GM19023 (cell line): ENCODE measurements around the gene MYRIP.
"Not testable (repeated sequence)": the region's sequence is repeated elsewhere in the genome, so short reads cannot be mapped to it uniquely, and the experiment has no call there.

Source experiments
- ATAC-seq: cut with Tn5 transposase; IDR thresholded peaks from one replicate; pipeline ENCODE4 v1.9.1; 2021; ENCODE audit warnings: mild to moderate bottlenecking, moderate library complexity; ENCODE audit not compliant: unreplicated experiment

MYRIP gene

DNA sequence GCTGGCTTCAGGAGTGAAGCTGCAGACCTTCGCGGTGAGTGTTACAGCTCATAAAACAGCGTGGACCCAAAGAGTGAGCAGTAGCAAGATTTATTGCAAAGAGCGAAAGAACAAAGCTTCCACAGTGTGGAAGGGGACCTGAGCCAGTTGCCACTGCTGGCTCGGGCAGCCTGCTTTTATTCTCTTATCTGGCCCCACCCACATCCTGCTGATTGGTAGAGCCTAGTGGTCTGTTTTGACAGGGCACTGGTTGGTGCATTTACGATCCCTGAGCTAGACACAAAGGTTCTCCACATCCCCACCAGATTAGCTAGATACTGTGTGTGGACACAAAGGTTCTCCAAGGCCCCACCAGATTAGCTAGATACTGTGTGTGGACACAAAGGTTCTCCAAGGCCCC lies 267.7 kb downstream of the MYRIP start:
- ATAC-seq: not testable (repeated sequence)

DNA sequence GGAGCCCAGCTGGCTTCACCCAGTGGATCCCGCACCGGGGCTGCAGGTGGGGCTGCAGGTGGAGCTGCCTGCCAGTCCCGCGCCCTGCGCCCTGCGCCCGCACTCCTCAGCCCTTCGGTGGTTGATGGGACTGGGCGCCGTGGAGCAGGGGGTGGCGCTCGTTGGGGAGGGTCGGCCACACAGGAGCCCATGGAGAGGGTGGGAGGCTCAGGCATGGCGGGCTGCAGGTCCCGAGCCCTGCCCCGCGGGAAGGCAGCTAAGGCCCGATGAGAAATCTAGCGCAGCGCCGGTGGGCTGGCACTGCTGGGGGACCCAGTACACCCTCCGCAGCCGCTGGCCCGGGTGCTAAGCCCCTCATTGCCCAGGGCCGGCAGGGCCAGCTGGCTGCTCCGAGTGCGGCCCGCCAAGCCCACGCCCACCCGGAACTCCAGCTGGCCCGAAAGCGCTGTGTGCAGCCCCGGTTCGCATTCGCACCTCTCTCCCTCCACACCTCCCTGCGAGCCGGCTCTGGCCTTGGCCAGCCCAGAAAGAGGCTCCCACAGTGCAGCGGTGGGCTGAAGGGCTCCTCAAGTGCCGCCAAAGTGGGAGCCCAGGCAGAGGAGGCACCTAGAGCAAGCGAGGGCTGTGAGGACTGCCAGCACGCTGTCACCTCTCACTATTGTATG lies 268.6 kb downstream of the MYRIP start:
- ATAC-seq: not testable (repeated sequence)

DNA sequence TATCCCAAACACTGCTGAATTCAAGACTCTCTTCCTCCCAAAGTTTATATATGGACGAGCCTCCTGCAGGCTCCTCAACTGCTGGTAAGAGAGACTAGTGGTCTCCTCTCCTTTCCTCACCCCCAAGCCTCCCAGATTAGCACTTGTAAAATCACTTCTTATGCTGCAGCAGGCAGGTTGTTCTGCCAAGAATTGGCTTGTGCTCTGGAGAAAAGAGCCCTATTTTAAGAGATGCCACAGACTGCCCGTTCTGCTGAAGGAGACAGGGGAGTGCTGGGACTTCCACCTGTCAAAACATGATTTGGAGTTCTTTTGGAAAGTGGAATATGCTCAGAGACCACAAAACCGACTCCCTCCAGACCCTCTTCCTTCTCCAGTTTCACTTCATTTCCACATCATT lies 269.2 kb downstream of the MYRIP start:
- ATAC-seq: no peak

DNA sequence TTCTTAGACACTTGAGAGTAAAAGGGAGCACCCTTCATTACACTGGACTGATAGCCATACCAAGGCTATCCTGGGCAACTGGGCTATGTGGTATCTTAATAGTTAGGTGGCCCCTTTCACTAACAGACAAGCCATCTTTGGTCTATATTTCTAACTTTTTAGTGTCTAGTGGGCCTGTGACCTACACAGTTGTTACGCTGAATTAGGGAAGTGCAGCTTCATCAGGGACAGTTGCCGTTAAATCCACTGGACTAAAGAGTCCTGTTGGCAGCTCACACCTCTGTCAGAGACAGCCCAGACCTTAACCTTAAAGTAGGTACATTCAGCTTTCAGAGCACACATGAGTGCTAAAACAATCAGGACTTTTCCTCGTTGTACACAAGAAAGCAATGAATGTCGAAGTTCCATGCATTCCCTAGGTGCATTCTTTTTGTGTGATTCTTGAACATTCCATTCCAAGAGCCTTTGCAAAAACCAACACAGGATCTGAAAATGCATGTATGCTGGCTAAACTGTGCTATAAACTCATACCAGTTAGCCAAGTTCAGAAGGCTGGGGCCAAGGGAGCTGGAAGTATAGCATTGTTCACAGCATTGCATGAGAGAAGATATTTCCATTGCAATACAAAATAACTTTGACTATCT lies 269.9 kb downstream of the MYRIP start:
- no peak for ATAC-seq

DNA sequence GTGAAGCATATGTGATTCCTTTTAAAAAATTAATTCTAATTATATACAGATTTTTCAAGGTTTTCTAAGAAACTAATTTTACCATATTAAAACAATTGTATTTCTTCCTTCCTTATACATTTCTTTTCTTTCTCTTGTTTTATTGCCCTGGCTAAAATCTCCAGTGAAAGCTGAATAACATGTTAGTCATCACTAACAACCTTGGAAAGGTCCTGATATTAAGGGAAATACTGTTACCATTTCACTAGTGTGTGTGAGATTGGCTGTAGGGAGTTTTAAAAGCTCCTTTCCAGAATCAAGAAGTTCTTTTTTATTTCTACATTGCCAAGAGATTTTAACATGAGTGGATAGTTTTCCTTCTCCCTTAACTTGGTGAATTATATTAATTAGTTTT lies 270.4 kb downstream of the MYRIP start:
- ATAC-seq: no peak

DNA sequence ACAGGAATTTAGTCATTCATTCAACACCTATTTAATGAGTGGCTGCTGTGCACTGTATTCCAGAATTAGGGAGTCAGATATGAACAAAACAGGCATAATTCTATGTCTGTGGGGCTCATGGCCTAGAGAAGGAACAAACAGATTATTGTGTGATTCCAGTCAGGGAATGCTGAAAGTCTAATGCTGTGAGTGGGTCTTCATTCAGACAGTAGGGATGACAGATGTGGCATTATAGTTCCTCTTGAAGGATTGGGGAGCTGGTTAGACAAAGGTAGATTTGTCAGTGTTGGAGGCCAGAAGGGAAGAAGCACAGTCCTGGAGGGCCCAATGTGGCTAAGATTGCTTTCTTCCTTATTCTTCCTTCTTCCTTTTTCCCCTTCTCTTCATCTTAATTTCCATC lies 273.7 kb downstream of the MYRIP start:
- ATAC-seq: no peak

DNA sequence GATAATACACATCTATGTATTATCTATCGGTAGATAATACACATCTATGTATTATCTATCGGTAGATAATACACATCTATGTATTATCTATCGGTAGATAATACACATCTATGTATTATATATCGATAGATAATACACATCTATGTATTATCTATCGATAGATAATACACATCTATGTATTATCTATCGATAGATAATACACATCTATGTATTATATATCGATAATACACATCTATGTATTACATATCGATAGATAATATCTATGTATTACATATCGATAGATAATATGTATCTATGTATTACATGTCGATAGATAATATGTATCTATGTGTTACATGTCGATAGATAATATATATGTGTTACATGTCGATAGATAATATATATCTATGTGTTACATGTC lies 275.0 kb downstream of the MYRIP start:
- not testable (repeated sequence) for ATAC-seq

DNA sequence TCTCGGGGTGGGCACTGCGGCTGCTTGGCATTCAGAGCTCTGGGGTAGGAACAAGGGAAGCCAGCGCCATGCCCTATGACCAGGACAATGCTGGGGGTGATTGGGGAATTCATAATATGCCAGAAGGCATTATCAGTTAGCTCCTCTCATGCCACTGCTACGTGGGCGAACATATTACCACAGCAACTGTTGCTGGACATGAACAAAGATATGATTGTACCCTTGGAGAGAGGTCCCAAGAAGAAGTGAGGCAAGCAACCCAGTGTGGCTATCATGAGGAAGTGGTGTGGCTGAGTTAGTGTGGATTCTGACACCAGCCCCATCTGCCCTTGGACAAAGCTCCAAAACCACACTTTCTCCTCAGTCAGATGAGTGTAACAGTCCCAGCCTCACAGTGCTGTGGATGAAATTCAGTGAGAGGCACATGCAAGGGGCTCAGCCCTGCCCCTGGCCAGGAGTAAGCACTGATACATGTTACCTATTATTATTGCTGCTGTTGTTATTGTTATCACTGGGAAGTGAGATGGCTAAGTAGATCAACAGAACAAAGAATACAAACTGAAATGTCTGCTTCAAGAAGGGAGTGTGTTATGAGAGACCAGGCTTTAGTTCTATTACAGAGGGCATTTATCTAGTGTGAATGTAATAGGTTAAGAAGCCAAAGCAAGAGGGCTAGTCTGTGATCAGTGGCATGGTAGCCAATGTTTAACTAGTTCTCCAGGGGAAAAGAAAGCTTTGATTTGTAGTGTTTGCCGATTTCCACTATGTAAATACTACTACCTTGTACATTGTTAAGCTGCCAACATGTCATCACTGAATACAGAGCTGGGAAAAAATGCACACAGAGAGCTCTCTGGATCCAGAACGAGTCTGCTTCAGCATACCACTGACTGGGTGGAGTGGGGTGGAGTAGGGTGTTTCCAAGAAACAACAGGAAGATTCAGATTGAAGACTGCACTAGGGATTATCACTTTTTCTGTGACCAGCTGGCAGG lies 277.8 kb downstream of the MYRIP start:
- no peak for ATAC-seq

DNA sequence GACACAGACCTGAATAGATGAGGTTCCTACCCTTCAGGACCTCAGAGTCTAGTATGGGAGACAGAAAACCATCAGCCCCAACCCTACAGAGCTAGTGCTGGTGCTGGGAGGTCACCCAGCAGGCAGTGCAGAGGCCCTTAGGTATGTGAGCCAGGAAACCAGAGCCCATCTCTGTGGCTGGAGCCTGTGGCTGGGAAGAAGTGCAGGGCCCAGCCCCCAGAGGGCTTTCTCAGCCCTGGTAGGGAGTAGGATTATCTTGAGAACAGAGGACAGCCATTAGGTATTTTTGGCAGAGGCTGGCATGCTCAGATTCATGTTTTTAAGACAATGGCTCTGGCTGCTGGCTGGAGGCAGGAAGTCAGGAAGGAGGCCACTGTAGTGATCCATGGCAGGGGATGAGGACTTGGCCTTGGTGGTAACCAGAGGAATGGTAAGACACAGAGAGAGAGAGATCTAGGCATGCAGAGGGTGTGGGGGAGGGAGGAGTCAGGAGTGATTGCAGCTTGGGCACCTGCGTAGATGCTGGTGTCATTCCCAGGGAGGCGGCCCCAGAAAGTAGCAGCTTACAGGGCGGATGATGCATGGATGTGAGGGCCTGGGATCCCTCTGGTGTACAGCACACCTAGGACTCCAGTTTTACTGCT lies 279.2 kb downstream of the MYRIP start:
- no peak for ATAC-seq

DNA sequence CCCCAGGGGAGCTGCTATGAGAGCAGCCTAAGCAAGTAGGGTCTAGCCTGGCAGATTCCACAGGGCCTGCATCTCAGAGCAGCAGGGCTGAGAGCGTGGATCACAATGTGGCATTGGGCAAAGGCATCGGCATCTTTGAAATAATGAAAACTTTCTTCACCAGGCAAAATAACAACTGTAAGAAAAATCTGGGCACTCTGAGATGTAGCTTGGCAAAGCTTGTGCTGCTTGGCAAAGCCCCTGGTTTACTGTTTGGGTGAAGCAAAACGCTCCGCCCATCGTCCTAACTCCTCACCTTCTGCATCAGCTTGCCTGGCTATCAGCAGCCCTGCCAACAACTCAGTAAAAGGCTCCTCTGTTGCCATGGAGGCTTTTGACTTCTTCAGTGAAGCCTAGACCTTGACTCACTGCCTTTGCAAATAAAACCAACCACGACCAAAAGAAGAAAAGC lies 287.3 kb downstream of the MYRIP start:
- no peak for ATAC-seq

DNA sequence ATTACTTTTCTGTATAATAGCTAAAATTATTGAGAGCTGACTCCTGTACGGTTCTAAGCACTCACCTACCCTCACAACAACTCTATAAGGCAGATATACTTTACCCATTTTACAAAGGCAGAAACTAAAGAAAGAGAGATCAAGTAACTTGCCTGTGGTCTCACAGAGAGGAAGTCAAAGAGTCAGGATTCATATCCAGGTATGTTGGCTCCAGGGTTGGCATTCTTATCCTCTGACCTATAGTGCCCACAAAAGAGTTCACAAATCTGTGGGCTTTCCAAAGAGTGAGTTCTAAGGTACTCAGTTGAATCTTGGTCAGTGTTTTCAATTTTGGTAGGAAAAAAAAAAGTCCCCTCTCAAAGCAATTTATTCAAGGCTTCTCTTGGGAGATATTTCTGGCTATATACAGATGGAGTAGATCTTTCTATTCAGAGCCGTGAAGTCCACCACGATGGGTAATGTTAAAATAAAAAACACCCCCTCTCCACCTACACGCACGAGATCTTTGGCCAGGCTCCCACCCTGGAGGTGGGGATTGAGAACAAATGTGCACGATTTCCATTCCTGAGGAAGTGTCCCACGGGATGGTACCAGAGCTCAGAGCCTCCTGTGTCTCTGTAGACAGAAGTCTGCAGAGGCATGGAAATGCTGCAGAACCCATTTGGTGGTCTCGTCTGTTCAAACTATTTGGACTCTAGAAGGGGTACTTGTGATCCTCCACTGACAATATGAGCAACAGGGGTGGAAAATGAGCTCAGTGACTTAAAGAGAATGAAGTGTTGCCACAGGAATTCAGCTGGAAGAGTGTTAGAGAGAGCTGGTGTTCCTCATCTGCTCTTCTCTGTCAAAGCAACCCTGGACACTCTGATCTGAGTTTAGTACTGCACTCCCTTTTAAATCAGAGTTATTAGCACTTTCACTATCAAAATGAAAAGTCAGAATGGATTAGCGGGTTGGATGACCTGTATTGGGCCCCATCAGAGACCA lies 288.0 kb downstream of the MYRIP start:
- no peak for ATAC-seq

DNA sequence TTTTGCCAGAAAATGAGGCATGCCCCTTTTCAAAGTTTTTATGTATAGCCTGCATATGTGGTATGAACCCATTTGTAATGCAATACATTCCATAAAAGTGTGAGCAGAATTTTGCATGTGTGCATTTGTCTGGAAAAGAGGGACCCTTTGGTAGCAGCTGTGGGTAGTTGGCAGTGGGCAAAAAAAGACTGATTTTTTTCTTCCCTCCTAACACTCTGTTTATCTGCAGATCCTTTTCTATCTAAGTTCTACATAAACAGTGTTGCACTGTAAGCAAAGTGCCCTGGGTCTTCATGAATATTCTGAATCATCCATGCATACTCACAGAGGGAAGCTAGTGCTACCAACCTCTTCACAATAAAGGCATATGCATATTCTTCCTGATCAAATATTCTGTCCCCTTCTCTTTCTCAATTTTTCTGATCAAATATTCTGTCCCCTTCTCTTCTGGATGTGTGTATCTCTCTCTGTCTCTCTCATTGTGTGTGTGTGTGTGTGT lies 288.9 kb downstream of the MYRIP start:
- ATAC-seq: no peak

DNA sequence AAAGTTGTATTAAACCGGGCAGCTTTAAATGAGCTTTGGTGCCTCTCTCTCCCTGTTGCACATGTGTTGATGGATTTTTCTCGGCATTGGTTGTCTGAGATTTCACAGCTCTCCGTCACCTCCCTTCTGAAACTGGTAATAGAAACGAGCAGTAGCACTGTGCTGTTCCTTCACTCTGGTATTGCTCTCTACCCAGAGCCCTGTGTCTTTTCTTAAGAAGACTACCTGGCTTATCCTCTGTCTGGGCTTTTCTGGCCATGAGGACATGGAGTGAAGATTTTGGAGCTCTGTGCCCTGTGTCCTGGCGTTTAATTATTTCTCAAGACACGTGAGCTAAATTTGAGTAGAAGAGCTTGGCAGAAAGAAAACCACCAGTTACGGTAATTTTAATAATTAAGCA lies 290.5 kb downstream of the MYRIP start:
- ATAC-seq: no peak

DNA sequence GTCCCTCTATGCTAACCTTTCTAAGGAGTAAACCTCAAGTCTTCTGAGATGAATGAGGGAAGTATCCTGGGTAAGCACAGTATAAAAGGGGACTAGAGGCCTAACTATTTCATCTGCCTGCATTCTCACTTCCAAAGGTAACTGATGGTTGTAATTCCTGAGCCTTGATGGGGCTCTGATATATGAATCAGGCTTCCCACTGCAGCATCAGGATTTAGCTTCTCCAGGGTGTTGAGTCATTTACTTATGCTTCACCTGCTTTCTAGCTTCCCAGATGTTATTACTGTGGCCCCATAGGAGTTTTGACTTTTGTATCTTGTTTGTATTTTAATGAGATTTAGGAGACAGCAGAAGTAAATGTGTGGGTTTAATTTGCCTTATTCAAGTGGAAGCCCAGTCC lies 292.8 kb downstream of the MYRIP start:
- ATAC-seq: no peak

DNA sequence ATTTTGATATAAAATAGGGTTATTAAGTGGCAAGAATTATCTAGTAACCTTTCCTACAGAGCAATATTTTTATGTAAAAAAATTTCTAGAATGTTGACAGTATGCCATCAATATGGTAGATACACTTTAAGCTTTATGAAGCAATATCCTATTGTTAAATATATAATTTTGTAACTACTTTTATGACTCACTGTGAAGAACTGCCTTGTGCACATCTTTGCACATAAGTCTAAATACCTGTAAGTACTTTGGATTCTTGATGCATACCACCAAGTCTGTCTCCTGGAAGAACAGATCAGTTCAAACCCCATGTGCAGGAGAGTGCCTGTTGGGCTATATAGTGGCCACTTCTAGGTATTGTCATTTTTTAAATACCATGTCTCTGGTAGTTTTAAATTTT lies 294.4 kb downstream of the MYRIP start:
- no peak for ATAC-seq

DNA sequence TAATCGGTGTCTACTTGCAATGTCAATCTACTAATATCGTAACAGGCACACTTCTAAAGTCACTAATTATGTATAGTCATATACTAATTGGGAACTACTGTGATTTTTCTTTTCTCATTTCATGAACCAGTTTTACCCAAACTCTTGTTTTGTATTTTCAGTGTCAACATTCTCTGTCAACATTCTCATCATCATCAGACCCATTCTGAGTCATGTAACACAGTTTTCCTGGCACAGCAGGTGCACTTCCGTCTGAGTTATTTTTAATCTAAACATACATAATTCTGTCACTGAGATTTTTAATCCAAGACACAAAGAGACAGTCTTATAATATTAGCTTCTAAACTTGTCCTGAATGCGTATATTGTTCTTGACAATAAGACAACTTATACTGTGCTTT lies 295.0 kb downstream of the MYRIP start:
- ATAC-seq: no peak

DNA sequence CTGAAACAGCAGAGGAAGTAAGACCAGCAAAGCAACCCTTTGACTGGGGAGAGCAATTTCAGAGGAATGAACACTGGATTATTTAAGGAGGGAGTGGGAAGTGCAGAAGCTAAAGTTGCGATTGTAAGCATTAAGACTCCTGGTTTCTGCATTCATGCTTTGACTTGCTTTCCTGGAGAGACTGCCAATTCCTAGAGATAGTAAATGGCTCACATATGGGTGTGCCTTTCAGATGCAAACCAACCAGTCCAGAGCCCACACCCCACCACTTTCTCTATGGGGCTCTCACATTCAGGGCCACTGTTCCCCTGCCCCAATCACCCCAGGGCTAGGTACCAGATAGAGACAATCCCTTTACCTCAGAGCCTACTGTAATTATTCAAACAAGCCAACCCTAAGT lies 299.2 kb downstream of the MYRIP start:
- no peak for ATAC-seq

DNA sequence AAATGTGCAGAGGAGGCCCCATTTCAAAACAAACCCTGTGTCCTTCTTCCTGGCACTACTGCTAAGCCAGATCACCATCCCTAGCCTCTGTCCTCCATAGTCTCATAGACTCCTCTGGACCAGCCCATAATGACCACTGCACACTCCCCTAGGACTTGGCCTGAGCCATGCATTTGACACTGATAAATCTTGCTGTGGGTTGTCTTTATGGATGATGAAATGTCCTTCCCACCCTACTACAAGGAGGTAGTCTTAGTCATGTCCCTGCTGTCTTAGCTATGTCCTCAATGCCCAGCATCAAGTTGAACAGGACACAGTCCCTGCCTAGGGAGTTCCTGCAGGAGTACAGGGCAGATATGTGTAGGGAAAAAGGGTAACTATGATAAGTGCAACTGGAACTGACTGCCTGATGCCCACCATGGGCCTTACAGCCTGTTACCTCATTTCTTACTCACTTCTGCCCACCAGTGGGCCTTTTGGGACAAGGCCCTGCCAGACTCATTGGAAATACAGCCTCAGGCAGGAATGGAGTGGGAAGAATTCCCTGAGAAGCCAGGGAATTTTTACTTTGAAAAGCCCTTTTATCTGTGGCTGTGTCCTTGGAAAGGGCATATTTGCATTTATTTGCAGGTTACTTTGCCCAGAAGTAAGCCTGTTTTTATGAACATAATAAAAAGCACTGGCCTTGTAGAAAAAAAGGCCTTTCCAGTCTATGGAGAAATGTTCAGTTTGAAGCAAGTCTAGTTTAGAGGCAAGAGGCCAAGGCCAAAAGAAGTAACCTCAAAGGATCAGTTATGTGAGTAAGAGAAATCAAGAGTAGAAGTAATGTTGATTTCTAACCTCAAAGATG lies 300.5 kb downstream of the MYRIP start:
- no peak for ATAC-seq
